Mesendoderm (in vitro differentiated cells): ENCODE data around the gene TRIM74.
"Not testable (repeated sequence)": the region's sequence is repeated elsewhere in the genome, so short reads cannot be mapped to it uniquely, and the experiment has no call there.

Experiments used
- DNase-seq: peaks from one replicate; pipeline ENCODE4 v3.0.0; 2013
- H2AK5ac ChIP-seq: 2 replicates; pipeline ENCODE4 v1.6.1; 2013; ENCODE audit warnings: low read length, inconsistent platforms
- H2BK120ac ChIP-seq: 2 replicates; pipeline ENCODE4 v1.6.1; 2013; ENCODE audit warnings: low read depth, mild to moderate bottlenecking, low read length, moderate library complexity, mixed read lengths
- H2BK15ac ChIP-seq: replicated peaks from 2 replicates; pipeline ENCODE4 v1.6.1; 2013; ENCODE audit warnings: low read depth, mild to moderate bottlenecking, moderate library complexity
- H2BK5ac ChIP-seq: 2 replicates; pipeline ENCODE4 v1.6.1; 2013; ENCODE audit warnings: low read length, inconsistent platforms
- H3K18ac ChIP-seq: 2 replicates; pipeline ENCODE4 v1.6.1; 2013; ENCODE audit warnings: mild to moderate bottlenecking, low read length, mixed read lengths
- H3K23ac ChIP-seq: one replicate; pipeline ENCODE4 v1.6.1; 2013; ENCODE audit warnings: low read length
- H3K27ac ChIP-seq: 2 replicates; pipeline ENCODE4 v1.5.1; 2013; ENCODE audit warnings: low read depth, mild to moderate bottlenecking, inconsistent platforms, low read length, moderate library complexity
- H3K27me3 ChIP-seq: 2 replicates; pipeline ENCODE4 v1.6.1; 2013; ENCODE audit warnings: low read length, control low read depth, mild to moderate bottlenecking, inconsistent platforms; ENCODE audit not compliant: insufficient read depth, poor library complexity
- H3K36me3 ChIP-seq: 2 replicates; pipeline ENCODE4 v1.6.1; 2013; ENCODE audit warnings: low read length, inconsistent platforms; ENCODE audit not compliant: control insufficient read depth, insufficient read depth
- H3K4ac ChIP-seq: one replicate; pipeline ENCODE4 v1.6.1; 2013; ENCODE audit warnings: low read depth, mild to moderate bottlenecking, low read length, moderate library complexity
- H3K4me1 ChIP-seq: 2 replicates; pipeline ENCODE4 v1.6.1; 2013; ENCODE audit warnings: low read depth, low read length, inconsistent platforms; ENCODE audit not compliant: control insufficient read depth
- H3K4me2 ChIP-seq: 2 replicates; pipeline ENCODE4 v1.6.1; 2013; ENCODE audit warnings: low read length
- H3K4me3 ChIP-seq: 2 replicates; pipeline ENCODE4 v1.5.1; 2013; ENCODE audit warnings: mild to moderate bottlenecking, low read length
- H3K56ac ChIP-seq: one replicate; pipeline ENCODE4 v1.6.1; 2013; ENCODE audit warnings: low read length
- H3K79me1 ChIP-seq: 2 replicates; pipeline ENCODE4 v1.6.1; 2013; ENCODE audit warnings: low read length, inconsistent platforms
- H3K79me2 ChIP-seq: 2 replicates; pipeline ENCODE4 v1.6.1; 2013; ENCODE audit warnings: mild to moderate bottlenecking, low read length; ENCODE audit not compliant: control insufficient read depth, insufficient read depth
- H3K9ac ChIP-seq: 2 replicates; pipeline ENCODE4 v1.6.1; 2013; ENCODE audit warnings: low read length, inconsistent platforms
- H4K5ac ChIP-seq: one replicate; pipeline ENCODE4 v1.6.1; 2013; ENCODE audit warnings: low read length
- H4K8ac ChIP-seq: one replicate; pipeline ENCODE4 v1.6.1; 2013; ENCODE audit warnings: low read depth, mild to moderate bottlenecking, control low read depth, low read length, moderate library complexity
- WGBS: extraction: QIAGEN DNeasy Blood & Tissue Kit; methylation state at CpG from one replicate; pipeline ENCODE4 v1.1.7; 2013; ENCODE audit warnings: low lambda C conversion rate, missing lambda C conversion rate; ENCODE audit not compliant: insufficient coverage; ENCODE audit errors: extremely low coverage; 5-methylcytosine and 5-hydroxymethylcytosine counted together

TRIM74 gene

DNA sequence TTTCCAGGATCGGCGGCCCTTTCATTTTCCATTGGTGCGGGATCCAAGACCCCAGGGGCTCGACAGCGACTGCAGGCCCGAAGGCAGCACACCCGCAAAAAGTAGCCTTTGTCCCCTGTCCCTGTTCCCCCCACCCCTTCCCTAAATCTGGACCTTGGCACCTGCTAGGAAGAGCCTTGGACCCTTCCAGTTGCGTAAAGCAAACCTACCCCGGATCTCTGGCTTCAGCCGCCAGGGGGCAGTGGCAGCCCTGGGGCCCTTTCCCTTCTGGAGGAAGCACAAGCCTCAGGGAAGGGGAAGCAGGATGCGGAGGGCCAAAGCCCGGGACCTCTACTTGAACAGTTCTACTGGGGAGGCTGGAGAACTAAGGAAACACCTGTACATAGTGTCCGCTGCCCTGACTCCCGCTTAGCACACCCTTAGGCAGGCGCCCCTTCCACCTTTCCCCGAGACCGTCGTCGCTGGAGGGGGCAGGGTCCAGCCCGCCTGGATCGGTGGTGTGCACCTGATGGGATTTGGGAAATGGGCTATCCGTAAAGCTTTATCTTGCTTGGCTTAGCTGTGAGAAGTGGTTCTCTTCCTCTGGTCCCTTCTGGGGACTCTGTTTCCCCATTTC lies 23.0 kb downstream of the TRIM74 start:
- not testable (repeated sequence) for H3K27ac ChIP-seq, H3K79me1 ChIP-seq, H2AK5ac ChIP-seq, H4K5ac ChIP-seq, H3K79me2 ChIP-seq, H2BK15ac ChIP-seq, H3K4ac ChIP-seq, H3K23ac ChIP-seq, H3K56ac ChIP-seq, DNase-seq, H3K4me2 ChIP-seq, H3K18ac ChIP-seq, H2BK5ac ChIP-seq, H3K4me1 ChIP-seq, H3K4me3 ChIP-seq, H3K27me3 ChIP-seq, H3K36me3 ChIP-seq, H2BK120ac ChIP-seq, H4K8ac ChIP-seq, H3K9ac ChIP-seq
- no CpG with 5 or more reads among the region's 22 CpGs for WGBS

DNA sequence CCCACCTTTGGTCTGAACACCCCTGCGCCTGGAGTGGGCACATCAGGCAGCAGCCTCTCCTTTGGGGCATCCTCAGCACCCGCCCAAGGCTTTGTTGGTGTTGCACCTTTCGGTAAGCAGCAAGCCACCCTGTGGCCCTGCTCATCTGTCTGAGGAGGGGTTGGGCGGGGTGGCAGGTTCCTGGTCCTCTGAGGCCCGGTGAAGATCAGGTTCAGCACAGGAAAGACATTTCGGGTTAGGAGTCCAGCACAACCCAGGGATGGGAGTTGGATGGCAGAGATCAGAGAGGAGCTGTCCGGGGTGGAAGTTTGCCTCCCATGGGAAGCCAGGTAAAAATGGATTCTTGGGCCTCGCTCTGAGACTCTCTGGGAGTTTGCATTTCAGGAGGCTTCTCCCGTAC lies 23.7 kb downstream of the TRIM74 start:
- H3K56ac ChIP-seq, H4K5ac ChIP-seq, H2BK5ac ChIP-seq, H3K79me1 ChIP-seq, H3K79me2 ChIP-seq, DNase-seq, H3K36me3 ChIP-seq, H3K27ac ChIP-seq, H3K4me1 ChIP-seq, H4K8ac ChIP-seq, H3K18ac ChIP-seq, H3K9ac ChIP-seq, H2BK15ac ChIP-seq, H3K4me3 ChIP-seq, H3K23ac ChIP-seq, H2AK5ac ChIP-seq, H3K4me2 ChIP-seq, H2BK120ac ChIP-seq, H3K4ac ChIP-seq, H3K27me3 ChIP-seq: not testable (repeated sequence)
- no CpG with 5 or more reads among the region's 9 CpGs for WGBS

DNA sequence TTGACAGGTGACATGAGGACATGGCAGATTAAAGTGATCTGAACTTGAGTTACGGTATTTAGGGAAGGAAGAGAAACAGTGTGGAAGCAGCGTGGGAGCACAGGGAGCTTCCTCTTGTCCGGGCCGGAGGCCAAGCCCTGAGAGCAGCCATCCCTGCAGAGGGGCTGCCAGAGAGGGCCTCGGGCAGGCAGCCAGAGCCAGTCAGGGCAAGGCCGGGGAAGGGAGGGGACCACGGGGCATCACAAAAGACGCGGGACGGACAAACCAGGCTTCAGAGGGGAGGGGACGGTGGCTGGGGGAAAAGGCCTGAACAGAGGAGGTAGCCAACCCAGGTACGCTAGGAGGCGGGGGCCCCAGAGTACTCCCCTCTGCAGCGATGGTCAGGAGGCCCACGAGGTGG lies 24.3 kb downstream of the TRIM74 start:
- H3K18ac ChIP-seq, DNase-seq, H3K27me3 ChIP-seq, H2BK120ac ChIP-seq, H3K4me2 ChIP-seq, H3K27ac ChIP-seq, H3K4me3 ChIP-seq, H3K23ac ChIP-seq, H2BK5ac ChIP-seq, H4K8ac ChIP-seq, H3K36me3 ChIP-seq, H4K5ac ChIP-seq, H2AK5ac ChIP-seq, H3K4me1 ChIP-seq, H3K79me1 ChIP-seq, H3K79me2 ChIP-seq, H2BK15ac ChIP-seq, H3K56ac ChIP-seq, H3K4ac ChIP-seq, H3K9ac ChIP-seq: not testable (repeated sequence)
- no CpG with 5 or more reads among the region's 15 CpGs for WGBS

DNA sequence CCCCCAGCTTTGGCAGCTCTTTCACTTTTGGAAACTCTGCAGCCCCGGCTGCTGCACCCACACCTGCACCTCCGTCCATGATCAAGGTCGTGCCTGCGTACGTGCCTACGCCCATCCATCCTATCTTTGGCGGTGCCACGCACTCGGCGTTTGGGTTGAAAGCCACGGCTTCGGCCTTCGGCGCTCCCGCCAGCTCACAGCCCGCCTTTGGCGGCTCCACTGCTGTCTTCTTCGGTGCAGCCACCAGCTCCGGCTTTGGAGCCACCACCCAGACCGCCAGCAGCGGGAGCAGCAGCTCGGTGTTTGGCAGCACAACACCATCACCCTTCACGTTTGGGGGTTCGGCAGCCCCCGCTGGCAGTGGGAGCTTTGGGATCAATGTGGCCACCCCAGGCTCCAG lies 26.3 kb downstream of the TRIM74 start:
- H3K4ac ChIP-seq, H2BK5ac ChIP-seq, H2BK15ac ChIP-seq, H3K27ac ChIP-seq, H3K56ac ChIP-seq, H2AK5ac ChIP-seq, H3K4me2 ChIP-seq, H3K79me2 ChIP-seq, H4K5ac ChIP-seq, H3K4me1 ChIP-seq, H3K23ac ChIP-seq, H2BK120ac ChIP-seq, H3K36me3 ChIP-seq, H4K8ac ChIP-seq, H3K79me1 ChIP-seq, H3K4me3 ChIP-seq, H3K18ac ChIP-seq, DNase-seq, H3K9ac ChIP-seq, H3K27me3 ChIP-seq: not testable (repeated sequence)
- no CpG with 5 or more reads among the region's 25 CpGs for WGBS

DNA sequence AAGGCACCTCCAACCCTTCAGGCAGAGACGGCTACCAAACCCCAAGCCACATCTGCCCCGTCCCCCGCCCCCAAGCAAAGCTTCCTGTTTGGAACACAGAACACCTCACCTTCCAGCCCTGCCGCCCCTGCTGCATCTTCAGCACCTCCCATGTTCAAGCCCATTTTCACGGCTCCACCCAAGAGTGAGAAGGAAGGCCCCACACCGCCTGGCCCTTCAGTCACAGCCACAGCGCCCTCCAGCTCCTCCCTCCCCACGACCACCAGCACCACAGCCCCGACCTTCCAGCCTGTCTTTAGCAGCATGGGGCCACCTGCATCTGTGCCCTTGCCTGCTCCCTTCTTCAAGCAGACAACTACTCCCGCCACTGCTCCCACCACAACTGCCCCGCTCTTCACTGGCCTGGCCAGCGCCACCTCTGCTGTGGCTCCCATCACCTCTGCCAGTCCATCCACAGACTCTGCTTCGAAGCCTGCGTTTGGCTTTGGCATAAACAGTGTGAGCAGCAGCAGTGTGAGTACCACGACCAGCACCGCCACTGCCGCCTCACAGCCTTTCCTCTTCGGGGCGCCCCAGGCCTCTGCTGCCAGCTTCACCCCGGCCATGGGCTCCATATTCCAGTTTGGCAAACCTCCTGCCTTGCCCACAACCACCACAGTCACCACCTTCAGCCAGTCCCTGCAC lies 27.1 kb downstream of the TRIM74 start:
- not testable (repeated sequence) for H2BK5ac ChIP-seq, H3K23ac ChIP-seq, H3K4me1 ChIP-seq, H4K5ac ChIP-seq, H4K8ac ChIP-seq, H3K4ac ChIP-seq, H3K27ac ChIP-seq, H3K18ac ChIP-seq, H3K36me3 ChIP-seq, H2AK5ac ChIP-seq, H3K9ac ChIP-seq, H3K4me2 ChIP-seq, H3K79me2 ChIP-seq, H2BK120ac ChIP-seq, H3K79me1 ChIP-seq, H2BK15ac ChIP-seq, H3K27me3 ChIP-seq, H3K4me3 ChIP-seq, H3K56ac ChIP-seq, DNase-seq
- no CpG with 5 or more reads among the region's 20 CpGs for WGBS

DNA sequence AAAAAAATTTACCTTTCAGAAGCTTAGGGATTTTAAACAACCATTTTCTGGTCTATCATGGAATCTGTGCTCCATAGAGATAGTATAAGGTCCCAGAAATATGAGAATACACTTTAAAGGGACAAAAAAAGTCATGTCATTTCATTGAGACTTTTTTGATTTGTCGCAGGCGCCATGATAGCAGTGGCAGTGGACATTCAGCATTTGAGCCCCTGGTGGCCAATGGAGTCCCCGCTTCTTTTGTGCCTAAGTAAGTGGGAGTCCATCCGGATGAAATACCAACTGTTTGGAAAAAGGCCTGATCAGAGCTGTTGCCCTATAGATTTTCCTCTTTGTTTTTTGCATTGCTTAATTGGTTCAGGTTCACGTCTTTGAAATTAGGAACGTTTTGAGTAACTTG lies 41.0 kb downstream of the TRIM74 start:
- not testable (repeated sequence) for H3K4ac ChIP-seq, H3K36me3 ChIP-seq, H3K27ac ChIP-seq, H3K18ac ChIP-seq, H4K8ac ChIP-seq, H3K56ac ChIP-seq, H3K9ac ChIP-seq, H3K4me1 ChIP-seq, H2BK5ac ChIP-seq, H3K23ac ChIP-seq, H2BK120ac ChIP-seq, H3K79me2 ChIP-seq, H2BK15ac ChIP-seq, H3K27me3 ChIP-seq, H3K4me2 ChIP-seq, H3K4me3 ChIP-seq, H2AK5ac ChIP-seq, H4K5ac ChIP-seq, H3K79me1 ChIP-seq, DNase-seq
- WGBS = no CpG with 5 or more reads among the region's 6 CpGs
